Activated CD8-positive, alpha-beta T cell treated with anti-CD3 and anti-CD28 coated beads for 36 hours (primary cell): Measurements from ENCODE around the gene DARS1. TPM values are rescaled to one million over a fixed set of nuclear protein-coding genes. Genes with fewer than 3 reads are reported as not detected.

Source experiments
- ATAC-seq: fragments of 200-7000 bp; cut with Tn5 transposase; one replicate; pipeline ENCODE4 v1.10.0; 2021; ENCODE audit warnings: mild to moderate bottlenecking, moderate library complexity
- CTCF ChIA-PET: fragments of 350-600 bp; sonication (Branson Sonifier 250); formaldehyde crosslinking; loops from one replicate; lab custom pipeline; 2021; ENCODE audit warnings: antibody characterized with exemption; lab: Charles Lee
- POLR2A ChIA-PET: fragments of 350-600 bp; sonication (Branson Sonifier 250); formaldehyde crosslinking; loops from one replicate; lab custom pipeline; 2021; ENCODE audit warnings: antibody characterized with exemption; lab: Charles Lee
- DNase-seq: peaks from one replicate; pipeline ENCODE4 v3.0.0-alpha.2; 2020
- H3K27ac Mint-ChIP-seq: one replicate; pipeline ENCODE4 v1.8.0; 2021; ENCODE audit warnings: mild to moderate bottlenecking, mixed read lengths
- H3K27me3 Mint-ChIP-seq: one replicate; pipeline ENCODE4 v1.8.0; 2021; ENCODE audit warnings: mixed read lengths
- H3K36me3 Mint-ChIP-seq: one replicate; pipeline ENCODE4 v1.8.0; 2021; ENCODE audit warnings: low read depth, mixed read lengths
- H3K4me1 Mint-ChIP-seq: one replicate; pipeline ENCODE4 v1.8.0; 2021; ENCODE audit warnings: low read depth, mixed read lengths
- H3K4me3 Mint-ChIP-seq: one replicate; pipeline ENCODE4 v1.8.0; 2021; ENCODE audit warnings: mild to moderate bottlenecking, moderate library complexity, mixed read lengths
- H3K9me3 Mint-ChIP-seq: one replicate; pipeline ENCODE4 v1.8.0; 2021; ENCODE audit warnings: mixed read lengths
- intact Hi-C: fragments of 100-400 bp; cut with micrococcal nuclease; formaldehyde crosslinking; loops from one replicate; pipeline ENCODE4 v1.10.0; 2022
- total RNA-seq, 2 experiments: library from RNA; stranded (reverse); gene quantifications; one replicate each; pipeline ENCODE4 v1.2.3, GENCODE V29; 2021
- TF ChIP-seq, protein P1 (sequence below): fragments of 200-600 bp; IDR thresholded peaks from one replicate; pipeline ENCODE4 v1.8.0; 2022; ENCODE audit warnings: antibody characterized with exemption, mild to moderate bottlenecking

Gene DARS1
- total RNA-seq, 2 experiments from 2014 or later = 210 to 211 TPM

DNA sequence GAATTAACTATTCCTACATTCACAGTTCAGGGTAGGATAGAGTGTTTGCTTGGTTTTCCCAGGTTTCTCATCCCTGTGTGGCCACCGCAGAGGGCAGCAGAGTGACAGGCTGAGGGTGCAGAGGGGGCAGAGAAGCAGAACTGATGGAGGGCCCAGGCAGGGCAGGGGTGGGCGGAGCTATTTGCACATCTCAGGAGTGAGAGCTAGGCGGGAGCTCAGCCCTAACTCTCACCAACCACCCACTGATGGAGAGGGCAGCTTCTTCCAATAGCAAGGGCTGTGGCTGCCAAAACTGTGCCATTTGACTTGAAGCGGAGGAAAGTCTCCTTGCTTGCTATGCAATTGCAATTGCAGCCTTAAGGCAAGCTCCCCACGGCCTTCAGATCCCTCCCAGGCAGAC, 12.0 kb upstream of the DARS1 start:
- ChIA-PET CTCF (interaction anchor here (0.6 to 1.5 kb wide), 6 partner anchors 11 to 387 kb away, joined by 3 to 5 read pairs (median 3); partner anchors contain the start of gene DARS1), POLR2A (interaction anchor here (0.6 to 1.3 kb wide), 5 partner anchors 8 to 118 kb away, joined by 3 to 9 read pairs (median 3); partner anchors contain the start of gene DARS1)
- Mint-ChIP-seq H3K27me3 (no peaks in the 10 kb centered on the region), H3K36me3 (peaks cover 20% of the 10 kb centered on the region), H3K9me3 (no peaks in the 10 kb centered on the region), H3K4me3 (no peak overlapping the region), H3K4me1 (peaks cover 13% of the 10 kb centered on the region), H3K27ac (no peak overlapping the region)
- TF ChIP-seq, protein P1, sequence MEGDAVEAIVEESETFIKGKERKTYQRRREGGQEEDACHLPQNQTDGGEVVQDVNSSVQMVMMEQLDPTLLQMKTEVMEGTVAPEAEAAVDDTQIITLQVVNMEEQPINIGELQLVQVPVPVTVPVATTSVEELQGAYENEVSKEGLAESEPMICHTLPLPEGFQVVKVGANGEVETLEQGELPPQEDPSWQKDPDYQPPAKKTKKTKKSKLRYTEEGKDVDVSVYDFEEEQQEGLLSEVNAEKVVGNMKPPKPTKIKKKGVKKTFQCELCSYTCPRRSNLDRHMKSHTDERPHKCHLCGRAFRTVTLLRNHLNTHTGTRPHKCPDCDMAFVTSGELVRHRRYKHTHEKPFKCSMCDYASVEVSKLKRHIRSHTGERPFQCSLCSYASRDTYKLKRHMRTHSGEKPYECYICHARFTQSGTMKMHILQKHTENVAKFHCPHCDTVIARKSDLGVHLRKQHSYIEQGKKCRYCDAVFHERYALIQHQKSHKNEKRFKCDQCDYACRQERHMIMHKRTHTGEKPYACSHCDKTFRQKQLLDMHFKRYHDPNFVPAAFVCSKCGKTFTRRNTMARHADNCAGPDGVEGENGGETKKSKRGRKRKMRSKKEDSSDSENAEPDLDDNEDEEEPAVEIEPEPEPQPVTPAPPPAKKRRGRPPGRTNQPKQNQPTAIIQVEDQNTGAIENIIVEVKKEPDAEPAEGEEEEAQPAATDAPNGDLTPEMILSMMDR = no peak
- ATAC-seq = peak; percentile 78
- peak; percentile 52 for DNase-seq
- intact Hi-C loops = no loop called here

DNA sequence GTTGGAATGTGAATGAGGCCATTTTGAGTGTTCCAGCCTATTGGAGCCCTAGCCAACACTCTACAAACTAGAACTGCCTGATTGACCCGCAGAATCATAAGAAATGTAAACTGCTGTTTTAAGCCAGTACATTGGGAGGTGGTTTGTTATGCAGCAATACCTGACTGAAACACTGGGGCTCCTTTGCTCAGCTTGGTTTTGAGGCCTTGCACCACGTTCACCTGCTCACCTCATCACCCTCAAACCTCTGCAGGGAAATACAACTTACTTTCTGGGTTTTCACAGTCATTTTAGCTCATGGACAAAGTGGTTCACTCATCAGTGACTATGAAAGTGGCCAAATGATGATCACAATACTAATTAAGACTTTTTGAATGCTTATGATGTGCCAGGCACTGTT, 10.9 kb upstream of the DARS1 start:
- Mint-ChIP-seq H3K36me3 (peaks cover 27% of the 10 kb centered on the region), H3K9me3 (no peaks in the 10 kb centered on the region), H3K4me1 (peaks cover 13% of the 10 kb centered on the region), H3K27ac (no peak overlapping the region), H3K4me3 (no peak overlapping the region), H3K27me3 (no peaks in the 10 kb centered on the region)
- POLR2A ChIA-PET = interaction anchor here (0.8 to 1.4 kb wide), 3 partner anchors 9 to 61 kb away, joined by 3 to 7 read pairs (median 4); partner anchors contain the start of gene DARS1
- DNase-seq = peak; percentile 36
- ATAC-seq = peak; percentile 69
- intact Hi-C loops = no loop called here
- TF ChIP-seq, protein P1 = no peak
- CTCF ChIA-PET = interaction anchor here (1.2 to 1.5 kb wide), 5 partner anchors 11 to 388 kb away, joined by 3 to 5 read pairs (median 4); partner anchors contain the start of gene DARS1

DNA sequence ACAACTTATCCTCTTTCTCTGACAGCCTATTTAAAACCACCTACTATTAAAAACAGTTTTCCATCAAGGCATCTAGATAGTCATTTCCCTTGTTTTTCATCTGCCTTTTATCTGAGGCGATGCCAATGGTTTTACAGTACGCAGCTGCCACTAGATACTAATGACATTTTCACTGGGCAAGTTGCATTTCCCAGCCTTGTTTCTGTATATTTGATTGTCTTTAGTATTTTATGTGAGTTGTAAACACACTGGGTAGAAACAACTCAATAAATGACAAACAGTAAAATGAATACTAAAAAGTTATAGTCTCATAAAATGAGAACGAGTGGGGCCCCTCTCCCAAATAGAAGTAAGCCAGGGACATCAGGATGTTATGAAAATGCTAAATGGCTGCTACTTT, 8.9 kb upstream of the DARS1 start:
- no peaks in the 10 kb centered on the region for H3K9me3 Mint-ChIP-seq
- H3K4me1 Mint-ChIP-seq = peaks cover 12% of the 10 kb centered on the region
- H3K4me3 Mint-ChIP-seq = no peak overlapping the region
- no peak overlapping the region for H3K27ac Mint-ChIP-seq
- peaks cover 22% of the 10 kb centered on the region for H3K36me3 Mint-ChIP-seq
- intact Hi-C loops = no loop called here
- TF ChIP-seq, protein P1 = no peak
- ChIA-PET POLR2A (no interaction called here), CTCF (interaction anchor here (1.0 kb wide), 1 partner anchor 16 kb away, joined by 3 read pairs; no protein-coding TSS in a partner anchor)
- ATAC-seq (no peak), DNase-seq (no peak)
- no peaks in the 10 kb centered on the region for H3K27me3 Mint-ChIP-seq

DNA sequence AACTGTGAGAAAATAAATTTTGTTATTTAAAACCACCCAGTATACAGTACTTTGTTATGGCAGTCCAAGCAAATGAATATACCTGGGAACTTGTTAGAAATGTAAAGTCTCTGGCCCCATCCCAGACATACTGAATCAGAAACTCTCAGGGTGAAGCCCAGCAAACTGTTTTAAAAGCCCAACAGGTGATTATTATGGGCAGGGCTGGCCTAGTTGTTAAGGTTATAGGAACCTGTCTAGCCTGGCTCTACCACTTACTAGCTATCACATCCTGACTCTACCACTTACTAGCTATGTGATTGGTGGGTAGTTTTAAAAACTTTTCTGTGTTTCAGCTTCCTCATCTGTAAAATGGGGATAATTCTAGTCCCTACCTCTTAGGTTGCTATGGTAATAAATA, 8.0 kb upstream of the DARS1 start:
- Mint-ChIP-seq H3K9me3 (no peaks in the 10 kb centered on the region), H3K27me3 (no peaks in the 10 kb centered on the region), H3K4me1 (peaks cover 12% of the 10 kb centered on the region), H3K4me3 (no peak overlapping the region), H3K36me3 (peaks cover 21% of the 10 kb centered on the region), H3K27ac (no peak overlapping the region)
- TF ChIP-seq, protein P1 = no peak
- ATAC-seq (no peak), DNase-seq (no peak)
- CTCF ChIA-PET = interaction anchor here (1.0 kb wide), 1 partner anchor 17 kb away, joined by 3 read pairs; no protein-coding TSS in a partner anchor
- POLR2A ChIA-PET = no interaction called here
- intact Hi-C loops = no loop called here

DNA sequence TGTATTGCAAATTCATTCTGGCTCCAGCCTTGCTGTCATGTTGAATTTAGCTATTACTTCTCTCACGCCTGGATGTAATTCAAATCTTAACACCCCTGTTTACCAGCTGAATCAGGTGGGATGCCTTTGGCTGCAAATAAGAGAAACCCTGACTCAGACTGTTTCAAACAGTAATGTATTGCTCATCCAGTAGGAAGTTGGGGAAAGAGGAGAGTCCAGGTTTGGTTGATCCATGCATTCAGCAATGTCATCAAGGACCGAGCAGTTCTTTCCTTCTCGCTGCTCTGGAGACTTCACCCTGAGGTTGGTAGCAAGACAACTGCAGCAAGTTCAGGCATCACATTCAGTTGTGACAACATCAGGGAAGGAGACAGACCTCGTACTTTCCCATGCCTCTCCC, 6.4 kb upstream of the DARS1 start:
- ChIA-PET POLR2A (no interaction called here), CTCF (no interaction called here)
- H3K9me3 Mint-ChIP-seq = no peaks in the 10 kb centered on the region
- DNase-seq (no peak), ATAC-seq (no peak)
- H3K4me3 Mint-ChIP-seq = no peak overlapping the region
- intact Hi-C loops = no loop called here
- H3K36me3 Mint-ChIP-seq = peaks cover 21% of the 10 kb centered on the region
- H3K27ac Mint-ChIP-seq = no peak overlapping the region
- TF ChIP-seq, protein P1 = no peak
- peaks cover 10% of the 10 kb centered on the region for H3K4me1 Mint-ChIP-seq
- no peaks in the 10 kb centered on the region for H3K27me3 Mint-ChIP-seq
